IMR-90 (cell line): Measurements from ENCODE around the gene CALR. TPM values are rescaled to one million over a fixed set of nuclear protein-coding genes. Genes with fewer than 3 reads are reported as not detected.

ENCODE experiments used
- ATAC-seq: fragments of 200-7000 bp; cut with Tn5 transposase; 2 replicates; pipeline ENCODE4 v1.9.1; 2020; ENCODE audit warnings: low read depth, mild to moderate bottlenecking, moderate library complexity
- BruUV-seq: library from RNA; stranded (reverse); fragments of 400-500 nt; replicated peaks from 2 replicates; lab custom pipeline; 2021; lab: Mats Ljungman, UMichigan
- CTCF ChIA-PET: fragments of 300-600 bp; formaldehyde crosslinking; extraction: SDS; loops from one replicate; lab custom pipeline; 2021; ENCODE audit warnings: antibody characterized with exemption; lab: Yijun Ruan, JAX
- POLR2A ChIA-PET: fragments of 300-600 bp; sonication (Branson Sonifier 250); formaldehyde crosslinking; loops from one replicate; lab custom pipeline; 2022; ENCODE audit warnings: antibody characterized with exemption; ENCODE audit not compliant: unreplicated experiment; lab: Charles Lee
- DNase-seq: peaks from one replicate; pipeline ENCODE4 v3.0.0; 2013
- H2AFZ ChIP-seq: replicated peaks from 2 replicates; pipeline ENCODE3; 2013; ENCODE audit warnings: low read length, mild to moderate bottlenecking; ENCODE audit not compliant: poor library complexity
- H2AK5ac ChIP-seq: 2 replicates; pipeline ENCODE4 v1.6.1; 2013; ENCODE audit warnings: low read depth, low read length, inconsistent platforms
- H2AK9ac ChIP-seq: replicated peaks from 2 replicates; pipeline ENCODE3; 2013; ENCODE audit warnings: mild to moderate bottlenecking, low read depth, low read length, moderate library complexity; ENCODE audit not compliant: poor library complexity
- H2BK120ac ChIP-seq: 2 replicates; pipeline ENCODE4 v1.6.1; 2013; ENCODE audit warnings: low read depth, low read length, inconsistent platforms
- H2BK15ac ChIP-seq: 3 replicates; pipeline ENCODE4 v1.6.1; 2013; ENCODE audit warnings: low read depth, low read length, inconsistent platforms
- H2BK20ac ChIP-seq: 2 replicates; pipeline ENCODE4 v1.6.1; 2013; ENCODE audit warnings: low read depth, mild to moderate bottlenecking, inconsistent platforms, low read length, moderate library complexity
- H2BK5ac ChIP-seq: 2 replicates; pipeline ENCODE4 v1.6.1; 2013; ENCODE audit warnings: mild to moderate bottlenecking, low read depth, low read length, inconsistent platforms; ENCODE audit not compliant: poor library complexity, severe bottlenecking
- H3K14ac ChIP-seq: replicated peaks from 2 replicates; pipeline ENCODE4 v1.6.1; 2013; ENCODE audit warnings: low read depth, low read length, inconsistent platforms
- H3K18ac ChIP-seq: 2 replicates; pipeline ENCODE4 v1.6.1; 2013; ENCODE audit warnings: low read depth, low read length, control low read depth
- H3K23ac ChIP-seq: 2 replicates; pipeline ENCODE4 v1.6.1; 2013; ENCODE audit warnings: low read depth, low read length, inconsistent platforms
- H3K27ac ChIP-seq: 2 replicates; pipeline ENCODE4 v1.5.1; 2013; ENCODE audit warnings: mild to moderate bottlenecking, control low read depth, low read length; ENCODE audit not compliant: insufficient read depth
- H3K27me3 ChIP-seq: 2 replicates; pipeline ENCODE4 v1.6.1; 2013; ENCODE audit warnings: low read length; ENCODE audit not compliant: control insufficient read depth, insufficient read depth
- H3K36me3 ChIP-seq: 2 replicates; pipeline ENCODE4 v1.6.1; 2013; ENCODE audit warnings: low read length, mixed read lengths; ENCODE audit not compliant: control insufficient read depth, insufficient read depth
- H3K4ac ChIP-seq: 2 replicates; pipeline ENCODE4 v1.6.1; 2013; ENCODE audit warnings: low read depth, low read length, inconsistent platforms
- H3K4me1 ChIP-seq: 2 replicates; pipeline ENCODE4 v1.6.1; 2013; ENCODE audit warnings: low read length, mixed read lengths; ENCODE audit not compliant: control insufficient read depth, insufficient read depth
- H3K4me2 ChIP-seq: 2 replicates; pipeline ENCODE4 v1.6.1; 2013; ENCODE audit warnings: low read depth, mild to moderate bottlenecking, control low read depth, low read length, moderate library complexity
- H3K4me3 ChIP-seq: 2 replicates; pipeline ENCODE4 v1.5.1; 2013; ENCODE audit warnings: low read depth, mild to moderate bottlenecking, control low read depth, low read length, moderate library complexity; ENCODE audit not compliant: insufficient read depth
- H3K56ac ChIP-seq: 2 replicates; pipeline ENCODE4 v1.6.1; 2013; ENCODE audit warnings: low read length, inconsistent platforms; ENCODE audit not compliant: insufficient read depth; ENCODE audit errors: extremely low read depth
- H3K79me1 ChIP-seq, 2 experiments: 2 replicates each; pipeline ENCODE4 v1.6.1; 2013; ENCODE audit warnings: low read length in 2 of 2, inconsistent platforms in 1 of 2, low read depth in 1 of 2
- H3K9ac ChIP-seq: 2 replicates; pipeline ENCODE4 v1.6.1; 2013; ENCODE audit warnings: low read depth, low read length, control low read depth
- H3K9me1 ChIP-seq: 2 replicates; pipeline ENCODE4 v1.6.1; 2013; ENCODE audit warnings: low read length, inconsistent platforms; ENCODE audit not compliant: insufficient read depth
- H3K9me3 ChIP-seq: 2 replicates; pipeline ENCODE4 v1.6.1; 2013; ENCODE audit warnings: low read length; ENCODE audit not compliant: control insufficient read depth, insufficient read depth
- H4K20me1 ChIP-seq: 2 replicates; pipeline ENCODE4 v1.6.1; 2013; ENCODE audit warnings: low read length, inconsistent platforms; ENCODE audit not compliant: insufficient read depth
- H4K5ac ChIP-seq: 2 replicates; pipeline ENCODE4 v1.6.1; 2013; ENCODE audit warnings: mild to moderate bottlenecking, low read depth, low read length, control low read depth
- H4K8ac ChIP-seq, 2 experiments: 2 replicates each; pipeline ENCODE4 v1.6.1; 2013; ENCODE audit warnings: low read depth in 2 of 2, low read length in 2 of 2, control low read depth in 1 of 2, inconsistent platforms in 1 of 2
- H4K91ac ChIP-seq: 2 replicates; pipeline ENCODE4 v1.6.1; 2013; ENCODE audit warnings: low read depth, low read length, inconsistent platforms; ENCODE audit not compliant: insufficient read depth
- BHLHE40 ChIP-seq: fragments of 150-350 bp; IDR thresholded peaks from 2 replicates; pipeline ENCODE4 v1.6.1; 2016; ENCODE audit warnings: mild to moderate bottlenecking, low read depth, low read length
- CEBPB ChIP-seq: IDR thresholded peaks from 2 replicates; pipeline ENCODE4 v1.6.1; 2012; ENCODE audit warnings: low read depth, low read length, improper control_type of control experiment
- CTCF ChIP-seq: conservative IDR thresholded peaks from 2 replicates; pipeline ENCODE4 v1.5.1; 2012; ENCODE audit warnings: mild to moderate bottlenecking, low read depth, low read length, improper control_type of control experiment
- MAFK ChIP-seq: IDR thresholded peaks from 2 replicates; pipeline ENCODE4 v1.6.1; 2012; ENCODE audit warnings: low read depth, low read length, improper control_type of control experiment
- NFE2L2 ChIP-seq: fragments of 150-350 bp; IDR thresholded peaks from 2 replicates; pipeline ENCODE4 v1.6.1; 2016; ENCODE audit warnings: low read depth, mild to moderate bottlenecking, low read length
- POLR2A ChIP-seq: IDR thresholded peaks from 2 replicates; pipeline ENCODE4 v1.6.1; 2012; ENCODE audit warnings: mild to moderate bottlenecking, low read depth, low read length
- USF2 ChIP-seq: fragments of 150-350 bp; IDR thresholded peaks from 2 replicates; pipeline ENCODE4 v1.6.1; 2017; ENCODE audit warnings: mild to moderate bottlenecking, antibody characterized with exemption, low read length, low read depth
- WGBS, 2 experiments: methylation state at CpG; one replicate each; pipeline versions ENCODE4 v1.1.5 to v1.1.7; 2013; ENCODE audit warnings: missing lambda C conversion rate in 2 of 2; ENCODE audit not compliant: insufficient read length in 1 of 2; ENCODE audit errors: extremely low coverage in 2 of 2; 5-methylcytosine and 5-hydroxymethylcytosine counted together
- dilution Hi-C: fragments of 300-500 bp; cut with HindIII; formaldehyde crosslinking; loops from one replicate; pipeline ENCODE4 v1.14.3; 2018; ENCODE audit warnings: low sequenced_read_pairs; ENCODE audit not compliant: unreplicated experiment
- in situ Hi-C: fragments of 300-500 bp; cut with MboI; formaldehyde crosslinking; loops from 3 replicates; pipeline ENCODE4 v1.14.3; 2019; ENCODE audit warnings: low sequenced_read_pairs, inconsistent platforms, mixed read lengths
- intact Hi-C: fragments of 100-400 bp; cut with micrococcal nuclease; formaldehyde crosslinking; loops from 2 replicates; pipeline ENCODE4 v1.10.0; 2022
- polyA plus RNA-seq, 3 experiments: library from polyadenylated mRNA; depleted of rRNA; stranded (reverse); fragments of >200 nt; gene quantifications; 2 replicates each; pipeline ENCODE4 v1.2.3, GENCODE V29; 2012; ENCODE audit warnings: low replicate concordance in 1 of 3
- total RNA-seq: library from RNA; depleted of rRNA; stranded (reverse); fragments of >200 nt; gene quantifications from 2 replicates; pipeline ENCODE4 v1.2.3, GENCODE V29; 2012

The CALR gene
- total and polyA plus RNA-seq, 2 of the 4 experiments (the other 2 are of a cell fraction) = 1,932 to 3,358 TPM

GRCh38 chr19:12973236-12973635 is 34.8 kb downstream of the CALR start (continued):
- no peak for TF ChIP-seq USF2

- H3K4ac ChIP-seq = no peak overlapping the region
- ChIA-PET POLR2A (no interaction called here), CTCF (interaction anchor here (1.5 kb wide), 1 partner anchor 9 kb away, joined by 7 read pairs; no protein-coding TSS in a partner anchor)
- H3K9me3 ChIP-seq = no peaks in the 10 kb centered on the region
- TF ChIP-seq CEBPB (no peak), NFE2L2 (no peak), POLR2A (no peak), MAFK (no peak), CTCF (no peak), BHLHE40 (no peak)
- H2BK120ac ChIP-seq = no peak overlapping the region
- BruUV-seq = no TSS peak
- H3K18ac ChIP-seq = no peak overlapping the region
- H3K14ac ChIP-seq = no peak overlapping the region
- H3K4me2 ChIP-seq = no peak overlapping the region
- no peaks in the 10 kb centered on the region for H3K79me1 ChIP-seq
- H4K20me1 ChIP-seq = no peaks in the 10 kb centered on the region
- no peak overlapping the region for H2AK9ac ChIP-seq
- H3K56ac ChIP-seq = no peak overlapping the region
- no peak overlapping the region for H3K27ac ChIP-seq
- no peak overlapping the region for H4K8ac ChIP-seq
- intact Hi-C loops (loop anchor here (5.0 kb wide), 1 partner anchor 273 kb away; no protein-coding TSS in a partner anchor), in situ Hi-C loops (loop anchor here (5.0 to 25.0 kb wide), 3 partner anchors 288 to 763 kb away; a partner anchor contains a TSS), dilution Hi-C loops (no loop called here)
- no peak for ATAC-seq
- H2BK5ac ChIP-seq = no peak overlapping the region
- no peak for DNase-seq
- no peak overlapping the region for H4K5ac ChIP-seq
- H2BK20ac ChIP-seq = no peak overlapping the region
- no peak overlapping the region for H3K4me3 ChIP-seq
- no peak overlapping the region for H3K23ac ChIP-seq
- H2BK15ac ChIP-seq = no peak overlapping the region
- H4K91ac ChIP-seq = no peak overlapping the region
- H3K4me1 ChIP-seq = no peaks in the 10 kb centered on the region; the same call in 1 of the 2 replicates
- no peak overlapping the region for H2AFZ ChIP-seq
- 0 out of 2 replicates have a peak, but pooled peaks cover 2% of the 10 kb centered on the region for H3K9me1 ChIP-seq
- no peaks in the 10 kb centered on the region for H3K27me3 ChIP-seq
- no peak overlapping the region for H3K9ac ChIP-seq
- 80% methylated on average over 11 of the region's 19 CpGs; no CpG with 5 or more reads in 1 of the 2 experiments for WGBS, 2 experiments
- no peak overlapping the region for H2AK5ac ChIP-seq
- H3K36me3 ChIP-seq = no peaks in the 10 kb centered on the region
Measured at GRCh38 chr19:12974301-12975220, 36.2 kb downstream of the CALR start.
